GM18909 (cell line): ENCODE measurements around the gene CUX1.
"Not testable (repeated sequence)": the region's sequence is repeated elsewhere in the genome, so short reads cannot be mapped to it uniquely, and the experiment has no call there.

Experiments
- ATAC-seq: cut with Tn5 transposase; IDR thresholded peaks from one replicate; pipeline ENCODE4 v1.9.1; 2021; ENCODE audit warnings: mild to moderate bottlenecking; ENCODE audit not compliant: unreplicated experiment, poor library complexity

The CUX1 gene

GRCh38 chr7:101798173-101798572, 19.3 kb upstream of the CUX1 start:
- ATAC-seq: not testable (repeated sequence)

- no peak for ATAC-seq
Measured at GRCh38 chr7:101803203-101804087, 14.0 kb upstream of the CUX1 start.

GRCh38 chr7:101804088-101804963, 13.1 kb upstream of the CUX1 start:
- ATAC-seq: no peak

- ATAC-seq: no peak
Measured at GRCh38 chr7:101804967-101805366, 12.5 kb upstream of the CUX1 start.

GRCh38 chr7:101812595-101812994, 4.8 kb upstream of the CUX1 start:
- no peak for ATAC-seq

- ATAC-seq: no peak
Measured at GRCh38 chr7:101813402-101814019, 3.9 kb upstream of the CUX1 start.

GRCh38 chr7:101814081-101814990, 3.1 kb upstream of the CUX1 start:
- ATAC-seq: peak; percentile 40

- ATAC-seq: peak; percentile 36
Measured at GRCh38 chr7:101814991-101815825, 2.2 kb upstream of the CUX1 start.

- ATAC-seq: peak; percentile 65
Measured at GRCh38 chr7:101815826-101816594, 1.4 kb upstream of the CUX1 start.

- no peak for ATAC-seq
Measured at GRCh38 chr7:101816595-101817470, 593 bp upstream of the CUX1 start.

GRCh38 chr7:101818287-101819071, 1.1 kb downstream of the CUX1 start:
- ATAC-seq: no peak

GRCh38 chr7:101819183-101819582, 1.8 kb downstream of the CUX1 start:
- ATAC-seq: no peak

GRCh38 chr7:101819913-101820522, 2.6 kb downstream of the CUX1 start:
- ATAC-seq: no peak

GRCh38 chr7:101820703-101821102, 3.3 kb downstream of the CUX1 start:
- ATAC-seq: no peak

- not testable (repeated sequence) for ATAC-seq
Measured at GRCh38 chr7:101822632-101823031, 5.2 kb downstream of the CUX1 start.

GRCh38 chr7:101823096-101823495, 5.7 kb downstream of the CUX1 start:
- ATAC-seq: no peak
